ENCODE measurements around the gene PLEKHG5. TPM values are rescaled to one million over a fixed set of nuclear protein-coding genes. Genes with fewer than 3 reads are reported as not detected.
"Not testable (repeated sequence)": the region's sequence is repeated elsewhere in the genome, so short reads cannot be mapped to it uniquely, and the experiment has no call there.

PLEKHG5 gene
- polyA plus RNA-seq, 1 experiment, result 4.2 TPM

GRCh38 chr1:6435129-6435528, 56.3 kb downstream of the PLEKHG5 start:
- Histone ChIP-seq H3K4me3 (ENCODE audit: low read depth, low read length) (no peak overlapping the region), H3K27ac (ENCODE audit: low read depth, low read length) (no peak overlapping the region), H3K9me3 (ENCODE audit: control insufficient read depth, insufficient read depth, low read length) (no peaks in the 10 kb centered on the region), H3K27me3 (ENCODE audit: control insufficient read depth, insufficient read depth, low read length) (peaks cover 24% of the 10 kb centered on the region)
- ChIA-PET CTCF (no interaction called here), POLR2A (no interaction called here)
- DNase-seq (ENCODE audit: low read depth, low spot score), result no peak
- TF ChIP-seq CTCF (IDR thresholded peaks at IDR 0.05; ENCODE audit: low read depth, low read length), result no peak

- CTCF ChIA-PET, result no interaction called here
- no peak overlapping the region for H3K27ac ChIP-seq (ENCODE audit: low read depth, low read length)
Observed at GRCh38 chr1:6434186-6434585, 57.3 kb downstream of the PLEKHG5 start.

GRCh38 chr1:6431645-6432579, 59.6 kb downstream of the PLEKHG5 start:
- not testable (repeated sequence) for DNase-seq (ENCODE audit: low read depth, low spot score)

More at GRCh38 chr1:6434186-6434585, 57.3 kb downstream of the PLEKHG5 start:
- H3K9me3 ChIP-seq (ENCODE audit: control insufficient read depth, insufficient read depth, low read length), result no peaks in the 10 kb centered on the region
- no peak for TF ChIP-seq CTCF (IDR thresholded peaks at IDR 0.05; ENCODE audit: low read depth, low read length)
- peaks cover 24% of the 10 kb centered on the region for H3K27me3 ChIP-seq (ENCODE audit: control insufficient read depth, insufficient read depth, low read length)
- POLR2A ChIA-PET, result no interaction called here
- H3K4me3 ChIP-seq (ENCODE audit: low read depth, low read length), result no peak overlapping the region
- no peak for DNase-seq (ENCODE audit: low read depth, low spot score)

DNA sequence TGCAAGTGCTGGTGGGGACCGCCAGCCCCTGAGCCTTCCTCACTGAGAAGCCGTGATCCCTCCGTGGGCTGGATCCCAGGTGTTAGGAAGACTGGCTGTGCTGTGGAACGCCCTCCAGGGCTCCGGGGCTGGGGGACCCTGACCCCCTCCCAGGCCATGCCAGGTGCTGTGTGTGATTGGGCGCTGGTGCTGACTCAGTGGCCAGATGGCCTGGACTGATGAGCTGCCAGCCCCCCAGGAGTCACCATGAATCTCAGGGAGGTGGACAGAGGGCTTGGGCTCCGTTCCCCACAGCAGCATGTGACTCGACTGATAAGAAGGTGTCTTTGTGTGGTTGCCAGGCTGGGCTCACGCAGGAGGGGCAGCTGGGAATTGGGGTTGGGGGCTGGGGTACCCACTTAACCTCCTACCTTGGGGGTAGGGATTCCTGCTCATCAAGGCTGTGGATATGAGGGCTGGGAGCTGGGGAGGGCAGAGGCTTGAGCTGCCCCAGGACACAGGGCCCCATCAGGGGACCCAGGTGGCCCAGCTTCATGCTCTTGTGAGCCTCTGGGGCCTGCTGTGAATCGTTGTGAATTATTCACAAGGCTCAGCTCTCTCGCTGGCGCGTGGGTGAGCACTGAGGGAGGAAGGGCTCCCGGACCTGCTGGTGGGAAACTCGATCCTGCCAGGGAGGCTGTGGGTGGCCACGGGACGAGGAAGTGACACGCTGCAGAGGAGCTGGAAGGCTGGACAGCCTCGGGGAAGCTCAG, 61.6 kb downstream of the PLEKHG5 start:
- not testable (repeated sequence) for H3K4me3 ChIP-seq (ENCODE audit: low read depth, low read length); DNase-seq (ENCODE audit: low read depth, low spot score); H3K9me3 ChIP-seq (ENCODE audit: control insufficient read depth, insufficient read depth, low read length); H3K27ac ChIP-seq (ENCODE audit: low read depth, low read length)
- ChIA-PET POLR2A (interaction anchor here (0.7 kb wide), 1 partner anchor 74 kb away, joined by 3 read pairs; no protein-coding TSS in a partner anchor), CTCF (interaction anchor here (0.9 to 2.3 kb wide), 2 partner anchors 8 to 9 kb away, joined by 3 to 8 read pairs; no protein-coding TSS in a partner anchor)
- H3K27me3 ChIP-seq (ENCODE audit: control insufficient read depth, insufficient read depth, low read length), result peaks cover 52% of the 10 kb centered on the region

More at GRCh38 chr1:6431645-6432579, 59.6 kb downstream of the PLEKHG5 start:
- peaks cover 36% of the 10 kb centered on the region for H3K27me3 ChIP-seq (ENCODE audit: control insufficient read depth, insufficient read depth, low read length)
- H3K4me3 ChIP-seq (ENCODE audit: low read depth, low read length); H3K27ac ChIP-seq (ENCODE audit: low read depth, low read length); H3K9me3 ChIP-seq (ENCODE audit: control insufficient read depth, insufficient read depth, low read length): not testable (repeated sequence)
- CTCF ChIA-PET, result interaction anchor here (0.6 to 2.3 kb wide), 2 partner anchors 7 to 186 kb away, joined by 8 to 12 read pairs; no protein-coding TSS in a partner anchor
- POLR2A ChIA-PET, result interaction anchor here (0.7 kb wide), 1 partner anchor 24 kb away, joined by 3 read pairs; no protein-coding TSS in a partner anchor

GRCh38 chr1:6428453-6428852, 63.0 kb downstream of the PLEKHG5 start:
- H3K27ac ChIP-seq (ENCODE audit: low read depth, low read length); H3K9me3 ChIP-seq (ENCODE audit: control insufficient read depth, insufficient read depth, low read length); H3K4me3 ChIP-seq (ENCODE audit: low read depth, low read length); POLR2A ChIA-PET; DNase-seq (ENCODE audit: low read depth, low spot score): not testable (repeated sequence)
- peaks cover 54% of the 10 kb centered on the region for H3K27me3 ChIP-seq (ENCODE audit: control insufficient read depth, insufficient read depth, low read length)
- CTCF ChIA-PET, result interaction anchor here (0.6 to 0.9 kb wide), 2 partner anchors 9 to 15 kb away, joined by 3 read pairs; no protein-coding TSS in a partner anchor
